ENCODE results near the gene ZNF543. TPM values are rescaled to one million over a fixed set of nuclear protein-coding genes. Genes with fewer than 3 reads are reported as not detected.
"Not testable (repeated sequence)": the region's sequence is repeated elsewhere in the genome, so short reads cannot be mapped to it uniquely, and the experiment has no call there.

Gene ZNF543
- 9.7 and 10.4 TPM in 2 replicates for total RNA-seq

GRCh38 chr19:57320180-57321084 is at the start of gene ZNF543:
TSS of gene ZNF543 (plus strand) at chr19:57320472. CDS start at chr19:57320854, 382 bp downstream.
- H3K4me3 ChIP-seq (ENCODE audit: low read depth, low read length) = peak within 1 kb of the TSS; percentile 90
- peak; percentile 97 for DNase-seq (ENCODE audit: low read depth)
- TF ChIP-seq CTCF (IDR thresholded peaks at IDR 0.05; ENCODE audit: insufficient read depth, low read depth, low read length) = no peak

- no peak for DNase-seq (ENCODE audit: low read depth)
- no peak overlapping the region for H3K4me3 ChIP-seq (ENCODE audit: low read depth, low read length)
- TF ChIP-seq CTCF (IDR thresholded peaks at IDR 0.05; ENCODE audit: insufficient read depth, low read depth, low read length) = no peak
These were observed 49.0 kb upstream of the ZNF543 start for GRCh38 chr19:57271280-57271679.

GRCh38 chr19:57273014-57273413 is 47.3 kb upstream of the ZNF543 start:
- H3K4me3 ChIP-seq (ENCODE audit: low read depth, low read length) = no peak overlapping the region
- no peak for TF ChIP-seq CTCF (IDR thresholded peaks at IDR 0.05; ENCODE audit: insufficient read depth, low read depth, low read length)
- no peak for DNase-seq (ENCODE audit: low read depth)

- no peak overlapping the region for H3K4me3 ChIP-seq (ENCODE audit: low read depth, low read length)
- DNase-seq (ENCODE audit: low read depth) = no peak
- TF ChIP-seq CTCF (IDR thresholded peaks at IDR 0.05; ENCODE audit: insufficient read depth, low read depth, low read length) = no peak
These were observed 43.8 kb upstream of the ZNF543 start for GRCh38 chr19:57276430-57276829.

- peak; percentile 77 for DNase-seq (ENCODE audit: low read depth)
- H3K4me3 ChIP-seq (ENCODE audit: low read depth, low read length) = not testable (repeated sequence)
These were observed 41.8 kb upstream of the ZNF543 start for GRCh38 chr19:57278481-57278880.

- DNase-seq (ENCODE audit: low read depth) = peak; percentile 98
- TF ChIP-seq CTCF (IDR thresholded peaks at IDR 0.05; ENCODE audit: insufficient read depth, low read depth, low read length) = no peak
- peak overlapping the region; percentile 96 for H3K4me3 ChIP-seq (ENCODE audit: low read depth, low read length)
These were observed 40.7 kb upstream of the ZNF543 start for GRCh38 chr19:57279418-57280164.
